Choroid plexus epithelial cell (primary cell): ENCODE results near the gene MAS1.
"Not testable (repeated sequence)": the region's sequence is repeated elsewhere in the genome, so short reads cannot be mapped to it uniquely, and the experiment has no call there.

Experiments used
- DNase-seq: peaks from one replicate; pipeline ENCODE4 v3.0.0-alpha.2; 2010; ENCODE audit warnings: low read depth
- H3K4me3 ChIP-seq: 2 replicates; pipeline ENCODE4 v1.5.1; 2011; ENCODE audit warnings: low read depth, mild to moderate bottlenecking, control low read depth, low read length, moderate library complexity
- CTCF ChIP-seq: conservative IDR thresholded peaks from 2 replicates; pipeline ENCODE4 v1.5.1; 2011; ENCODE audit warnings: low read depth, mild to moderate bottlenecking, control low read depth, inconsistent platforms, low read length, moderate library complexity

Gene MAS1

GRCh38 chr6:159915397-159915796 lies 24.6 kb downstream of the MAS1 start:
- DNase-seq: no peak
- TF ChIP-seq CTCF: no peak

GRCh38 chr6:159916237-159916636 lies 25.4 kb downstream of the MAS1 start:
- no peak for TF ChIP-seq CTCF
- DNase-seq: no peak
- H3K4me3 ChIP-seq: no peak overlapping the region

More at GRCh38 chr6:159915397-159915796, 24.6 kb downstream of the MAS1 start:
- no peak overlapping the region for H3K4me3 ChIP-seq

- DNase-seq: no peak
- no peak for TF ChIP-seq CTCF
- no peak overlapping the region for H3K4me3 ChIP-seq
Observed at GRCh38 chr6:159916752-159917151, 26.0 kb downstream of the MAS1 start.

- TF ChIP-seq CTCF: peak; percentile 4
- H3K4me3 ChIP-seq: no peak overlapping the region
- peak; percentile 72 for DNase-seq
Observed at GRCh38 chr6:159919011-159919511, 28.3 kb downstream of the MAS1 start.

GRCh38 chr6:159919800-159920199 lies 29.0 kb downstream of the MAS1 start:
- no peak for TF ChIP-seq CTCF
- no peak overlapping the region for H3K4me3 ChIP-seq
- no peak for DNase-seq

GRCh38 chr6:159924150-159924549 lies 33.4 kb downstream of the MAS1 start:
- not testable (repeated sequence) for DNase-seq, H3K4me3 ChIP-seq

GRCh38 chr6:159926542-159927203 lies 35.9 kb downstream of the MAS1 start:
- H3K4me3 ChIP-seq: no peak overlapping the region
- TF ChIP-seq CTCF: no peak
- no peak for DNase-seq
